GM12872 (cell line): ENCODE measurements around the gene NEMP2.

Source experiments
- TF ChIP-seq, protein P1 (sequence below): IDR thresholded peaks from 3 replicates; pipeline ENCODE4 v1.5.1; 2011; ENCODE audit warnings: low read depth, mild to moderate bottlenecking, low read length, moderate library complexity; ENCODE audit not compliant: insufficient read depth

Gene NEMP2

DNA sequence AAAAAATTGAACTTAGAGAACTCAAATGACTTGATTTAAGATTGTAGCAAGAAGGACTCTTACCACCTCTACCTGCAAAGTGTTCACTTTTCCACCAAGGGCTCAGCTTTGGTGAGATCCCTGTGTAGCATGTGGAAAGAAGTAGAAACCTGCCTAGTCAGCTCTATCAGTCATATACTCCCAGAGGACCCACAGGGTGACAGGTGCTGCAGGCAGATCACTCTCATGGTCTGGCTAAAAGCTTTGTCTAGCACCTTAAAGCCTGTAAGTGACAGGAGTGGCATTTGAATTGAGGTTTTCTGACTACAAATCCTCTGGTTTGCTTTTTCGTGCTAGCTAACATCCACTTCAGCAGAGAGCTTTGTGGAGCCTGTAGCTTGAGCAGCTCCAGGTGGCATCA lies 18.7 kb upstream of the NEMP2 start:
- TF ChIP-seq, protein P1, sequence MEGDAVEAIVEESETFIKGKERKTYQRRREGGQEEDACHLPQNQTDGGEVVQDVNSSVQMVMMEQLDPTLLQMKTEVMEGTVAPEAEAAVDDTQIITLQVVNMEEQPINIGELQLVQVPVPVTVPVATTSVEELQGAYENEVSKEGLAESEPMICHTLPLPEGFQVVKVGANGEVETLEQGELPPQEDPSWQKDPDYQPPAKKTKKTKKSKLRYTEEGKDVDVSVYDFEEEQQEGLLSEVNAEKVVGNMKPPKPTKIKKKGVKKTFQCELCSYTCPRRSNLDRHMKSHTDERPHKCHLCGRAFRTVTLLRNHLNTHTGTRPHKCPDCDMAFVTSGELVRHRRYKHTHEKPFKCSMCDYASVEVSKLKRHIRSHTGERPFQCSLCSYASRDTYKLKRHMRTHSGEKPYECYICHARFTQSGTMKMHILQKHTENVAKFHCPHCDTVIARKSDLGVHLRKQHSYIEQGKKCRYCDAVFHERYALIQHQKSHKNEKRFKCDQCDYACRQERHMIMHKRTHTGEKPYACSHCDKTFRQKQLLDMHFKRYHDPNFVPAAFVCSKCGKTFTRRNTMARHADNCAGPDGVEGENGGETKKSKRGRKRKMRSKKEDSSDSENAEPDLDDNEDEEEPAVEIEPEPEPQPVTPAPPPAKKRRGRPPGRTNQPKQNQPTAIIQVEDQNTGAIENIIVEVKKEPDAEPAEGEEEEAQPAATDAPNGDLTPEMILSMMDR: no peak

DNA sequence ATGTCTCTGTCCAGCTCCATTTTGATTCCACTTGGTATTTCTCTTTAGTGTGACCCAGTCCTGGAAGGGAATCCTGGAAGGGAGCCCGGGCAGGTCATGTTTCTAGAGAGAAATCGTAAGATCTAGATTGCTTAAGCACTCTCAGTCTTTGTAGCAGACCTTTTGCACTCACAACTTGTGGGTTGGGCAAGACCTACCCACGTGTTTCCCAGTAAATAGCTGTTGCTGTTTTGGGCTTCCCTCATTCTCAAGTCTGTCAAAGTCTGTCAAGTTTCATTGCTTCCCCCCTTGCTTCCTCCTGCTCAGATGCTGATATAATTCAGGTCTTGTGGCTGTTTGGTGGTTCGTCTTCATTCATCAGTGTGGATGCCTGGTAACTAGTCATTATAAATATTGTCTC lies 17.4 kb upstream of the NEMP2 start:
- TF ChIP-seq, protein P1: no peak

DNA sequence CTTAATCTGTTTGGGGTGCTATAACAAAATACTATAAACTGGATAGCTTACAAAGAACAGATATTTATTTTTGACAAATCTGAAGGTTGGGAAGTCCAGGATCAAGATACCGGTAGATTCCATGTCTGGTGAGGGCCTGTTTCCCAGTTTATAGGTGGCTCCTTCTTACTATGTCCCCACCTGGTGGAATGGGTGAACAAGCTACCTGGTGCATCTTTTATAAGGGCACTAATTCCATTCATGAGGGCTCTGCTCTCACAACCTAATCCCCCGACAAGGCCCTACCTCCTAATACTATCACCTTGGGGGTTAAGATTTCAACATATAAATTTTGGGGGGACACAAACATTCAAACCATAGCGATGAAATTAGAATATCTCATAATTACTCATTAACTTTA lies 15.6 kb upstream of the NEMP2 start:
- TF ChIP-seq, protein P1: no peak

DNA sequence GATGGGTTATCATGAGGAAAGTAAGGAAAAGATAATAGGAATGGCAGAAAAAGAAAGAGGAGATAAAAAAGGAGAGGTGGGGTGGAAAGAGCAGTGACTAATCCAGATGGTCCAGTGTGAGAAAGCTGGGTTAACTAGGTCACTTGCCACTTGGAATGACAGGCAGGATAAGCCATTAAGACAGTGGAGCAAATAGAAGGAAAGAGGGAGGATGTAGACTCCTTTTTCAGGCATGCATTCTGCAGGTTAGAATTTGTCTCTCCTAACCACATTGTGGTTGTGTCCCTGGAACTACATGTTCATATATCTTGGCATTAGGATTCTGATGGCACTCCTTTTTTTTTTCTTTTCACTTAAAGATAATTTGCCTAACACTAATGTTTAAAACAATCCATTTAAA lies 13.4 kb upstream of the NEMP2 start:
- TF ChIP-seq, protein P1: no peak

DNA sequence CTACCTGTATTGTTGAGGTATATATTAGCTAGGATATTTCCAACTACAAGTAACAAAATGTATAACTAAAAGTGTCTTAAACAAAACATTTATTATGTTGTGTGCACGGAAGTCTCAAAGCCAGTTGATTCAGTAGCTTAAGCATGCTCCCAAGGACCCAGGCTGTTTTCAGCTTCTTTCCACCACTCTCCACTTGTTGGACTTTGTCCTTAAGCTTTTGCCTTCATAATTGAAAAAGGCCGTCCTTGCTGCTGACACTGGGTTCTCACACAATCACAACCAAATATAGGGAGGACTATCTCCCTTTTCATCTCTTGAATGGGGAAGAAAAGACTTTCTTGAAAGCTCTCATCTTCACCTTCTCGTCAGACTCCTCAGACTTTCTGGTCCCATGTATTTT lies 12.2 kb upstream of the NEMP2 start:
- TF ChIP-seq, protein P1: no peak

DNA sequence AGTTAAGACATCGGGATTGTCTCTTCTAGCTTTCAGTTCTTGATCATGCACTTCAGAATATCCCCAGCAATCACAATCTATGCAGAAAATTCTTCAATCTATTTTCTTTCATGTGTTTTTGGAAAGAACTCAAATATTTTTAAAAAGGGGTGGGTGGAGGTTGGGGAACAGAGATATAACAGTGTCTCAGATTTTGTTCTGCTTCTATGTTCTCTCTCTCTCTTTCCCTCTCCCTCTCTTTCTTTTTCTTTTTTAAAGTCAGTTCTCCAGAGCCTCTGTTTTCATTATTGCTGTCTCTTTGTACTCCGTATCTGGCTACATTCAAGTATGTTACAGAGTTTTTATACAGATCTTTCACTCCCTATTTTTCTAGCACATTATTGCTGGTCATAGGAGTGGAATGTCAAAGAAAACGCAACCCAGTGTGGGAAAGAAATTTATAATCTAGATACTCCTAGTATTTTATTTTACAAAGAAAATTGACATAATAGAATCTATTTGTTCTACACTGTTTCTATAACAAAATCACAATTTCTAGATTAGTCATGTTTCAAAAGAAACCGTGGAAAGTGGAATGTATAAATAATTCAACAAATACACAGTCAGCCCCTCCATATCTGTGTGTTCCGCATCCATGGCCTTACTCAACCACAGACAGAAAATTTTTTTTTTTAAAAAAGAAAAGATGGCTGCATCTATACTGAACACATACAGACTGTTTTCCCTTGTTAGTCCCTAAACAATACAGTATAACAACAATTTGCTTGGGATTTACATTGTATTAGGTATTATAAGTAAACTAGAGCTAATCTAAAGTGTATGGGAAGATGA lies 11.2 kb upstream of the NEMP2 start:
- TF ChIP-seq, protein P1: no peak

DNA sequence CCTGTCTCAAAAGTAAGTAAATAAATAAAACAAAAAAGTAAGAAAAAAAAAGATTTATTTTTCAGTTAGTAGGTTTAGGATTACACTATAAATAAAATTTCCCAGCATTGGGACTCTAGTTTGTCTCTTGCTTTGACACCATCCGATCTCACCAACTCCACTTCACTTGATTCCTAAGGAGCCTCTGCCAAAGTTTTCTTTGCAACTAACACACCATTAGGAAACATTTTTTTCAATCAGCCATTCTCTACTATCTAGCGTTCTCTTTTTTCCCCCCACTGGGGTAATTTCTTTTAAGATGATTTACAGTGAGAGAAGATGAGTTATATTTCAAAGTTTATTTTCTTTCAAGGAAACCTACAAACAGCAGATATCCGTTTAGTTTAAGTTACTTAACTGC lies 10.6 kb upstream of the NEMP2 start:
- TF ChIP-seq, protein P1: no peak
